OCI-LY3 (cell line): Measurements from ENCODE around the gene TET2.

ENCODE experiments used
- H2AFZ ChIP-seq: fragments of 200-600, 300-600 bp; shearing (Covaris generic); 2 replicates; pipeline ENCODE4 v1.6.0; 2014; ENCODE audit warnings: antibody characterized with exemption, low read depth, low read length
- H3K27ac ChIP-seq: fragments of 200-600, 300-600 bp; sonication (generic); 2 replicates; pipeline ENCODE4 v1.5.1; 2014; ENCODE audit warnings: mild to moderate bottlenecking, low read length, moderate library complexity, mixed read lengths
- H3K27me3 ChIP-seq: fragments of 200-600, 300-600 bp; sonication (generic); 2 replicates; pipeline ENCODE4 v1.6.1; 2014; ENCODE audit warnings: low read depth, low read length, mixed read lengths
- H3K36me3 ChIP-seq: fragments of 200-600, 300-600 bp; sonication (generic); replicated peaks from 2 replicates; pipeline ENCODE3; 2014; ENCODE audit warnings: low read depth, low read length, mixed read lengths
- H3K4me1 ChIP-seq: fragments of 300-600, 200-600 bp; sonication (generic); 2 replicates; pipeline ENCODE4 v1.6.1; 2014; ENCODE audit warnings: low read length, mixed read lengths
- H3K4me2 ChIP-seq: fragments of 200-600, 300-600 bp; sonication (generic); 2 replicates; pipeline ENCODE4 v1.6.1; 2014; ENCODE audit warnings: low read length, mixed read lengths
- H3K4me3 ChIP-seq: fragments of 300-600, 200-600 bp; sonication (generic); 2 replicates; pipeline ENCODE4 v1.5.1; 2014; ENCODE audit warnings: antibody characterized with exemption, mild to moderate bottlenecking, low read length, moderate library complexity
- H3K79me2 ChIP-seq: fragments of 300-600, 200-600 bp; shearing (Covaris generic); 2 replicates; pipeline ENCODE4 v1.6.1; 2014; ENCODE audit warnings: mild to moderate bottlenecking, low read length, mixed read lengths
- H3K9ac ChIP-seq: fragments of 300-600, 200-600 bp; shearing (Covaris generic); 2 replicates; pipeline ENCODE4 v1.6.0; 2014; ENCODE audit warnings: mild to moderate bottlenecking, low read length, moderate library complexity
- H3K9me3 ChIP-seq: fragments of 200-600, 300-600 bp; shearing (Covaris generic); 2 replicates; pipeline ENCODE4 v1.6.1; 2014; ENCODE audit warnings: low read length, mixed read lengths; ENCODE audit not compliant: insufficient read depth
- H4K20me1 ChIP-seq: fragments of 200-600, 300-600 bp; sonication (generic); 2 replicates; pipeline ENCODE4 v1.6.1; 2016; ENCODE audit warnings: low read length, mixed read lengths; ENCODE audit not compliant: insufficient read depth
- EZH2phosphoT487 ChIP-seq: fragments of 200-600 bp; shearing (Covaris generic); IDR thresholded peaks from 2 replicates; pipeline ENCODE4 v1.6.1; 2018; ENCODE audit warnings: antibody characterized with exemption, mixed run types, low read depth
- TF ChIP-seq, protein P1 (sequence below): fragments of 200-600, 300-600 bp; sonication (generic); IDR thresholded peaks from 2 replicates; pipeline ENCODE4 v1.5.1; 2014; ENCODE audit warnings: antibody characterized with exemption, low read length, low read depth

TET2 gene

DNA sequence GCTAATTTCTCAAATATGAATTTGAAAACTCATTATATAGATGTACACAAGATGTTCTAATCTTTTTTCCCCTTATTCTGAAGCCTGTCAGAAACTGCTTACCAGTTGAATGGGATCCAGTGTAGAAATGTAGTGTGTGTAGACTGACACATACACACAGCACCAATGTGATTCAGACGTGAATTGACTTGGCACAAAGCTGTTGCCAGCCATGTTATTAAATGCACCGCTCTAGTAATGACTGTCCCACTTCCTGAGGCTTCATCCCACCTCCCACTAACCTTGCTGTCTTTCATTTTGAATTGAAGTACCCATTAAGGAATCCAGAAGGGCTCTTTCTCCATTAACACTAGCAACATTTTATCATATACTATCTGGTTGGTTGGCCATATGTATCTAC lies 180.5 kb downstream of the TET2 start:
- Histone ChIP-seq H3K79me2 (no peaks in the 10 kb centered on the region), H3K4me2 (no peak overlapping the region), H3K27me3 (no peaks in the 10 kb centered on the region), H2AFZ (no peak overlapping the region), H3K9ac (no peak overlapping the region), H3K4me3 (no peak overlapping the region), H3K4me1 (no peaks in the 10 kb centered on the region), H4K20me1 (no peaks in the 10 kb centered on the region), H3K27ac (no peak overlapping the region), H3K36me3 (no peaks in the 10 kb centered on the region), H3K9me3 (no peaks in the 10 kb centered on the region)
- TF ChIP-seq, protein P1, sequence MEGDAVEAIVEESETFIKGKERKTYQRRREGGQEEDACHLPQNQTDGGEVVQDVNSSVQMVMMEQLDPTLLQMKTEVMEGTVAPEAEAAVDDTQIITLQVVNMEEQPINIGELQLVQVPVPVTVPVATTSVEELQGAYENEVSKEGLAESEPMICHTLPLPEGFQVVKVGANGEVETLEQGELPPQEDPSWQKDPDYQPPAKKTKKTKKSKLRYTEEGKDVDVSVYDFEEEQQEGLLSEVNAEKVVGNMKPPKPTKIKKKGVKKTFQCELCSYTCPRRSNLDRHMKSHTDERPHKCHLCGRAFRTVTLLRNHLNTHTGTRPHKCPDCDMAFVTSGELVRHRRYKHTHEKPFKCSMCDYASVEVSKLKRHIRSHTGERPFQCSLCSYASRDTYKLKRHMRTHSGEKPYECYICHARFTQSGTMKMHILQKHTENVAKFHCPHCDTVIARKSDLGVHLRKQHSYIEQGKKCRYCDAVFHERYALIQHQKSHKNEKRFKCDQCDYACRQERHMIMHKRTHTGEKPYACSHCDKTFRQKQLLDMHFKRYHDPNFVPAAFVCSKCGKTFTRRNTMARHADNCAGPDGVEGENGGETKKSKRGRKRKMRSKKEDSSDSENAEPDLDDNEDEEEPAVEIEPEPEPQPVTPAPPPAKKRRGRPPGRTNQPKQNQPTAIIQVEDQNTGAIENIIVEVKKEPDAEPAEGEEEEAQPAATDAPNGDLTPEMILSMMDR: no peak
- no peak for TF ChIP-seq EZH2phosphoT487

DNA sequence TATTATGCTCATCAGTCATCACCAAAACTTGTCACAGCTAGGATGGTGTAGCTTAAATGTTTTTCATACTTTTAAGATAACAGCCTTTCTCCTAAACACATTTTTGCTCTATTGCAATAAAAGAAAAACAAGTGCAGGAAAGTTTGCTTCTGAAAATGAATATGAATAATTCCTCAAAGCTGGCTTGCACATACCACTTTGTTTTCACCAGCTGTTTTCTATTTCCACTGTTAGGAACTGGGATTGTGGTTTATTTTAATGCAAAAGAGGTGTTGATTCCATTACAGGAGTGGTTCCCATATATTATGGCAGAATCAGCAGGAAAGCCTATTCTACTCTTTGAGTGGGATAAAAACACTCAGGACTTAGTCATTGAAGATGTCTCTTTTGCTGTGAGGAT lies 181.3 kb downstream of the TET2 start:
- Histone ChIP-seq H3K79me2 (no peaks in the 10 kb centered on the region), H2AFZ (no peak overlapping the region), H3K4me1 (no peaks in the 10 kb centered on the region), H3K27ac (no peak overlapping the region), H3K27me3 (no peaks in the 10 kb centered on the region), H3K9ac (no peak overlapping the region), H3K4me3 (no peak overlapping the region), H4K20me1 (no peaks in the 10 kb centered on the region), H3K36me3 (no peaks in the 10 kb centered on the region), H3K4me2 (no peak overlapping the region), H3K9me3 (no peaks in the 10 kb centered on the region)
- TF ChIP-seq, protein P1: no peak
- no peak for TF ChIP-seq EZH2phosphoT487

DNA sequence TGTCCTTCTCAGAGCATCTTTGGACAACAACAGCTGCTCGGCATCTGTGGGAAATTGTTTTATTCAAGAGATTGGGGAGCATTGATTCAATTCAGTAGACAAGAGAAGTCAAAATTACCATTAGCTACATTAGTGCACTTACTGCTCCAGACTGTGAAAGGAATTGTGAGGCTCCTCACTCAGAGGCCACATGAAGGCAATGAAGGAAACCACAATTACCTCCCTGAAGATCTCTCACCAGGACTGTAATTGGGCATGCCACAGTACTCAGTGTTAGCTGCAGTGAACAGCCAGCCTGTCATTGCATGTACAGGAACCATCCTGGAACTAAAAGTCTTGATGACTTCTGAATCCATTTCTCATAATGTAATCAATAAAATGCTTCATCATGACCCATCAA lies 182.4 kb downstream of the TET2 start:
- H3K4me1 ChIP-seq: no peaks in the 10 kb centered on the region
- no peaks in the 10 kb centered on the region for H3K9me3 ChIP-seq
- H4K20me1 ChIP-seq: no peaks in the 10 kb centered on the region
- H2AFZ ChIP-seq: no peak overlapping the region
- no peak overlapping the region for H3K4me2 ChIP-seq
- H3K27me3 ChIP-seq: no peaks in the 10 kb centered on the region
- H3K9ac ChIP-seq: no peak overlapping the region
- no peaks in the 10 kb centered on the region for H3K79me2 ChIP-seq
- H3K4me3 ChIP-seq: no peak overlapping the region
- no peaks in the 10 kb centered on the region for H3K36me3 ChIP-seq
- no peak overlapping the region for H3K27ac ChIP-seq
- TF ChIP-seq EZH2phosphoT487: no peak
- TF ChIP-seq, protein P1: no peak
